GM10248 (cell line): ENCODE data around the gene PCDHGB5.
"Not testable (repeated sequence)": the region's sequence is repeated elsewhere in the genome, so short reads cannot be mapped to it uniquely, and the experiment has no call there.

Experiments used
- CTCF ChIA-PET: fragments of 300-600 bp; sonication (Branson Sonifier 250); formaldehyde crosslinking; extraction: SDS; loops from one replicate; lab custom pipeline; 2021; ENCODE audit warnings: antibody characterized with exemption; lab: Yijun Ruan, JAX
- POLR2A ChIA-PET: fragments of 350-650 bp; sonication (Branson Sonifier 250); formaldehyde crosslinking; extraction: SDS; loops from one replicate; lab custom pipeline; 2020; ENCODE audit warnings: antibody characterized with exemption; lab: Yijun Ruan, JAX
- DNase-seq: peaks from one replicate; pipeline ENCODE4 v3.0.0; 2012; ENCODE audit errors: extremely low spot score
- TF ChIP-seq, protein P1 (sequence below): IDR thresholded peaks from 2 replicates; pipeline ENCODE4 v1.5.1; 2012; ENCODE audit warnings: mild to moderate bottlenecking, low read depth; ENCODE audit errors: extremely low read depth, missing control alignments, control extremely low read depth

The PCDHGB5 gene

DNA sequence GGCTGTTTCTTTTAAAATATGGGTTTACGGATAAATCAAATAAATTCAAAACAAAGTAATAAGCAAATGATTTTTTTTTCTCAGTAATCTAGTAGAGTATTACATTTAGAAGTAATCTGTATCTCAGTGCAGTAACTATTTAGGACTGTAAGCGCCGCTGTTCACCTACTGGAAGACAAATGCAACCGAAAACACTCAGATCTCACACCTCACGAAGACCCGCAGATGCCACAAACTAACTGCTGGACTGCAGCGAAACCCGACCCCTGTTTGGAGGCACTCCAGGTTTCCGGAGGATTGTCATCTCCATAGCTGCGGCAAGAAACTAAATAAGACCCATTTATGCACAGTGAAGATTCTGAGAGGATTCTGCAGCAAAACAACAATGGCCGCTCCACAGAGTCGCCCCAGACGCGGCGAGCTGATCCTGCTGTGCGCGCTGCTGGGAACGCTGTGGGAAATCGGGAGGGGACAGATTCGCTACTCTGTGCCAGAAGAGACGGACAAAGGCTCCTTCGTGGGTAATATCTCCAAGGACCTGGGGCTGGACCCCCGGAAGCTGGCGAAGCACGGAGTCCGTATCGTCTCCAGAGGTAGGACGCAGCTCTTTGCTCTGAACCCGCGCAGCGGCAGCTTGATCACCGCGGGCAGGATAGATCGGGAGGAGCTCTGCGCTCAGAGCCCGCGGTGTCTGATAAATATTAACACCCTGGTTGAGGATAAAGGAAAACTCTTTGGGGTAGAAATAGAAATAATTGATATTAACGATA lies 5.1 kb upstream of the PCDHGB5 start, which contains the start of gene PCDHGA8:
TSS of gene PCDHGA8 (plus strand) at position 205 of the 770 bp plus-strand sequence. CDS start at position 386, 181 bp downstream.
- TF ChIP-seq, protein P1, sequence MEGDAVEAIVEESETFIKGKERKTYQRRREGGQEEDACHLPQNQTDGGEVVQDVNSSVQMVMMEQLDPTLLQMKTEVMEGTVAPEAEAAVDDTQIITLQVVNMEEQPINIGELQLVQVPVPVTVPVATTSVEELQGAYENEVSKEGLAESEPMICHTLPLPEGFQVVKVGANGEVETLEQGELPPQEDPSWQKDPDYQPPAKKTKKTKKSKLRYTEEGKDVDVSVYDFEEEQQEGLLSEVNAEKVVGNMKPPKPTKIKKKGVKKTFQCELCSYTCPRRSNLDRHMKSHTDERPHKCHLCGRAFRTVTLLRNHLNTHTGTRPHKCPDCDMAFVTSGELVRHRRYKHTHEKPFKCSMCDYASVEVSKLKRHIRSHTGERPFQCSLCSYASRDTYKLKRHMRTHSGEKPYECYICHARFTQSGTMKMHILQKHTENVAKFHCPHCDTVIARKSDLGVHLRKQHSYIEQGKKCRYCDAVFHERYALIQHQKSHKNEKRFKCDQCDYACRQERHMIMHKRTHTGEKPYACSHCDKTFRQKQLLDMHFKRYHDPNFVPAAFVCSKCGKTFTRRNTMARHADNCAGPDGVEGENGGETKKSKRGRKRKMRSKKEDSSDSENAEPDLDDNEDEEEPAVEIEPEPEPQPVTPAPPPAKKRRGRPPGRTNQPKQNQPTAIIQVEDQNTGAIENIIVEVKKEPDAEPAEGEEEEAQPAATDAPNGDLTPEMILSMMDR, result no peak
- POLR2A ChIA-PET, result no interaction called here
- DNase-seq, result no peak
- CTCF ChIA-PET, result interaction anchor here (0.7 to 1.6 kb wide), 4 partner anchors 73 to 574 kb away, joined by 3 to 4 read pairs (median 3); no protein-coding TSS in a partner anchor

DNA sequence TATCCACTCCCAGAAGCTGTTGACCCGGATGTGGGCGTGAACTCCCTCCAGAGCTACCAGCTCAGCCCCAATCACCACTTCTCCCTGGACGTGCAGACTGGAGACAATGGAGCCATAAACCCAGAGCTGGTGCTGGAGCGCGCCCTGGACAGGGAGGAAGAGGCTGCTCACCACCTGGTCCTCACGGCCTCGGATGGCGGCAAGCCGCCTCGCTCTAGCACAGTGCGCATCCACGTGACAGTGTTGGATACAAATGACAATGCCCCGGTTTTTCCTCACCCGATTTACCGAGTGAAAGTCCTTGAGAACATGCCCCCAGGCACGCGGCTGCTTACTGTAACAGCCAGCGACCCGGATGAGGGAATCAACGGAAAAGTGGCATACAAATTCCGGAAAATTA lies 4.5 kb upstream of the PCDHGB5 start:
- DNase-seq, result no peak
- CTCF ChIA-PET, result interaction anchor here (0.7 to 1.2 kb wide), 3 partner anchors 165 to 575 kb away, joined by 3 read pairs; no protein-coding TSS in a partner anchor
- TF ChIP-seq, protein P1, result no peak
- POLR2A ChIA-PET, result no interaction called here

DNA sequence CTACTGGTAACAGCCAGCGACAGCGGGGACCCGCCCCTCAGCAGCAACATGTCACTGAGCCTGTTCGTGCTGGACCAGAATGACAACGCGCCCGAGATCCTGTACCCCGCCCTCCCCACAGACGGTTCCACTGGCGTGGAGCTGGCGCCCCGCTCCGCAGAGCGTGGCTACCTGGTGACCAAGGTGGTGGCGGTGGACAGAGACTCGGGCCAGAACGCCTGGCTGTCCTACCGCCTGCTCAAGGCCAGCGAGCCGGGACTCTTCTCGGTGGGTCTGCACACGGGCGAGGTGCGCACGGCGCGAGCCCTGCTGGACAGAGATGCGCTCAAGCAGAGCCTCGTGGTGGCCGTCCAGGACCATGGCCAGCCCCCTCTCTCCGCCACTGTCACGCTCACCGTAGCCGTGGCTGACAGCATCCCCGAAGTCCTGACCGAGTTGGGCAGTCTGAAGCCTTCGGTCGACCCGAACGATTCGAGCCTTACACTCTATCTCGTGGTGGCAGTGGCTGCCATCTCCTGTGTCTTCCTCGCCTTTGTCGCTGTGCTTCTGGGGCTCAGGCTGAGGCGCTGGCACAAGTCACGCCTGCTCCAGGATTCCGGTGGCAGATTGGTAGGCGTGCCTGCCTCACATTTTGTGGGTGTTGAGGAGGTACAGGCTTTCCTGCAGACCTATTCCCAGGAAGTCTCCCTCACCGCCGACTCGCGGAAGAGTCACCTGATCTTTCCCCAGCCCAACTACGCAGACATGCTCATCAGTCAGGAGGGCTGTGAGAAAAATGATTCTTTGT lies 3.2 kb upstream of the PCDHGB5 start:
- POLR2A ChIA-PET, DNase-seq: not testable (repeated sequence)
- CTCF ChIA-PET, result interaction anchor here (0.7 to 2.9 kb wide), 4 partner anchors 13 to 75 kb away, joined by 3 to 7 read pairs (median 6); partner anchors contain the start of genes PCDHGB6 and TAF7

DNA sequence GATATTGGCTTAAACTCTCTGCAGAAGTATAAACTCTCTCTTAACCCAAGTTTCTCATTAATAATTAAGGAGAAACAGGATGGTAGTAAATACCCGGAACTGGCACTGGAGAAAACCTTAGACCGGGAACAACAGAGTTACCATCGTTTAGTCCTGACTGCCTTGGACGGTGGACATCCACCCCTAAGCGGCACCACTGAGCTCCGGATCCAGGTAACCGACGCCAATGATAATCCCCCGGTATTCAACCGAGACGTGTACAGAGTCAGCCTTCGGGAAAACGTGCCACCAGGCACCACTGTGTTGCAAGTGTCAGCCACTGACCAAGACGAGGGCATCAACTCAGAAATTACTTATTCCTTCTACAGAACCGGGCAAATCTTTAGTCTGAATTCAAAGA lies 861 bp downstream of the PCDHGB5 start:
- no peak for DNase-seq
- ChIA-PET POLR2A (no interaction called here), CTCF (interaction anchor here (1.0 kb wide), 1 partner anchor 19 kb away, joined by 3 read pairs; the partner anchor contains the start of gene PCDHGB7)
- TF ChIP-seq, protein P1, result no peak

DNA sequence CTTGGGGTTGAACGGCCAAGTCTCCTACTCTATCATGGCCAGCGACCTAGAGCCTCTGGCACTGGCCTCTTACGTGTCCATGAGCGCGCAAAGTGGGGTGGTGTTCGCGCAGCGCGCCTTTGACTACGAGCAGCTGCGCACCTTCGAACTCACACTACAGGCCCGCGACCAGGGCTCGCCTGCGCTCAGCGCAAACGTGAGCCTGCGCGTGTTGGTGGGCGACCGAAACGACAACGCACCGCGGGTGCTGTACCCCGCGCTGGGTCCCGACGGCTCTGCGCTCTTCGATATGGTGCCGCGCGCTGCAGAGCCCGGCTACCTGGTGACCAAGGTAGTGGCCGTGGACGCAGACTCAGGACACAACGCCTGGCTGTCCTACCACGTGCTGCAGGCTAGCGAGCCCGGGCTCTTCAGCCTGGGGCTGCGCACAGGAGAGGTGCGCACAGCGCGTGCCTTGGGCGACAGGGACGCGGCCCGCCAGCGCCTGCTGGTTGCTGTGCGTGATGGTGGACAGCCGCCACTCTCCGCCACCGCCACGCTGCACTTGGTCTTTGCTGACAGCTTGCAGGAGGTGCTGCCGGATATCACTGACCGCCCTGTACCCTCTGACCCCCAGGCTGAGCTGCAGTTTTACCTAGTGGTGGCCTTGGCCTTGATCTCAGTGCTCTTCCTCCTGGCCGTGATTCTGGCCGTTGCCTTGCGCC lies 2.0 kb downstream of the PCDHGB5 start:
- TF ChIP-seq, protein P1, result no peak
- ChIA-PET CTCF (interaction anchor here (0.9 to 1.9 kb wide), 2 partner anchors 21 to 60 kb away, joined by 3 to 6 read pairs; partner anchors contain the start of gene PCDHGA11), POLR2A (no interaction called here)
- no peak for DNase-seq

- TF ChIP-seq, protein P1, result peak; percentile 15
- DNase-seq, result no peak
- POLR2A ChIA-PET, result no interaction called here
- CTCF ChIA-PET, result interaction anchor here (1.4 to 1.5 kb wide), 3 partner anchors 15 to 165 kb away, joined by 3 to 6 read pairs (median 3); partner anchors contain the start of gene PCDHGB7
Measured at GRCh38 chr5:141402553-141403243, 5.0 kb downstream of the PCDHGB5 start, which contains the start of gene PCDHGA9. PCDHGA9 (plus strand) TSS chr5:141402778; CDS start chr5:141402953, 175 bp downstream.
